HepG2 (cell line): ENCODE measurements around the gene PCSK2. TPM values are rescaled to one million over a fixed set of nuclear protein-coding genes. Genes with fewer than 3 reads are reported as not detected.

Experiments
- ATAC-seq: fragments of 200-7000 bp; cut with Tn5 transposase; 3 replicates; pipeline ENCODE4 v1.9.1; 2020; ENCODE audit warnings: mild to moderate bottlenecking, moderate library complexity
- BruUV-seq: library from RNA; stranded (reverse); fragments of 400-500 nt; replicated peaks from 2 replicates; lab custom pipeline; 2021; lab: Mats Ljungman, UMichigan
- CTCF ChIA-PET: fragments of 300-600 bp; formaldehyde crosslinking; extraction: SDS; loops from one replicate; lab custom pipeline; 2021; ENCODE audit warnings: low total read pairs, inconsistent platforms, low intra/inter-chr PET ratio; lab: Yijun Ruan, JAX
- POLR2A ChIA-PET: fragments of 350-600 bp; sonication (Branson Sonifier 250); formaldehyde crosslinking; loops from one replicate; lab custom pipeline; 2020; ENCODE audit warnings: antibody characterized with exemption, inconsistent platforms; lab: Yijun Ruan, JAX
- DNase-seq: peaks from one replicate; pipeline ENCODE4 v3.0.0-alpha.2; 2015; ENCODE audit warnings: low spot score
- FAIRE-seq: peaks from 3 replicates; lab custom pipeline; 2011; peaks lifted over from hg19 to GRCh38; lab: Jason Lieb, UNC
- H2AFZ ChIP-seq: one replicate; pipeline ENCODE4 v1.6.1; 2011; ENCODE audit warnings: low read length, inconsistent platforms
- H3K27ac ChIP-seq: fragments of 300-600 bp; 3 replicates; pipeline ENCODE4 v1.8.0; 2011; ENCODE audit warnings: mixed run types, mild to moderate bottlenecking, mixed read lengths, low read length, inconsistent platforms; ENCODE audit not compliant: insufficient read depth; ENCODE audit errors: extremely low read length
- H3K27me3 ChIP-seq, 2 experiments: fragments of 200-600 bp in 1 of 2; 2 replicates in 1 of 2; 3 replicates in 1 of 2; pipeline versions ENCODE4 v1.6.0 to v1.8.0; 2011; ENCODE audit warnings: low read length in 2 of 2, mild to moderate bottlenecking in 2 of 2, moderate library complexity in 2 of 2, inconsistent platforms in 1 of 2; ENCODE audit not compliant: insufficient read depth in 2 of 2, control insufficient read depth in 1 of 2
- H3K36me3 ChIP-seq, 2 experiments: fragments of 200-600 bp in 1 of 2; replicated peaks in 1 of 2; 2 replicates in 1 of 2; 3 replicates in 1 of 2; pipeline versions ENCODE4 v1.5.1 to v1.8.0; 2011; ENCODE audit warnings: low read length in 2 of 2, inconsistent platforms in 1 of 2; ENCODE audit not compliant: insufficient read depth in 2 of 2, control insufficient read depth in 1 of 2
- H3K4me1 ChIP-seq: 2 replicates; pipeline ENCODE4 v1.5.1; 2012; ENCODE audit warnings: low read length, inconsistent platforms; ENCODE audit not compliant: insufficient read depth
- H3K4me2 ChIP-seq: 2 replicates; pipeline ENCODE4 v1.6.0; 2011; ENCODE audit warnings: low read depth, low read length, inconsistent platforms
- H3K4me3 ChIP-seq, 3 experiments: fragments of 200-600 bp in 1 of 3; sonication (generic), shearing (Covaris generic) in 1 of 3; replicated peaks in 1 of 3; 2 replicates each; pipeline ENCODE4 v1.5.1; 2011 to 2016; ENCODE audit warnings: low read length in 3 of 3, inconsistent platforms in 2 of 3, low read depth in 2 of 3, mild to moderate bottlenecking in 2 of 3, control low read depth in 1 of 3, mixed read lengths in 1 of 3; ENCODE audit not compliant: insufficient read depth in 1 of 3
- H3K79me2 ChIP-seq: one replicate; pipeline ENCODE4 v1.6.1; 2011; ENCODE audit warnings: low read length, inconsistent platforms; ENCODE audit not compliant: insufficient read depth
- H3K9ac ChIP-seq: 2 replicates; pipeline ENCODE4 v1.6.0; 2011; ENCODE audit warnings: mild to moderate bottlenecking, low read depth, low read length, inconsistent platforms; ENCODE audit not compliant: insufficient read depth
- H3K9me3 ChIP-seq: 2 replicates; pipeline ENCODE4 v1.5.1; 2012; ENCODE audit warnings: mild to moderate bottlenecking, low read length
- H4K20me1 ChIP-seq: 2 replicates; pipeline ENCODE4 v1.6.0; 2011; ENCODE audit warnings: inconsistent platforms, mild to moderate bottlenecking, low read length, moderate library complexity; ENCODE audit not compliant: insufficient read depth
- FOSL1 ChIP-seq: sonication (generic); formaldehyde crosslinking; IDR thresholded peaks from 2 replicates; pipeline ENCODE4 v1.9.0; 2021; ENCODE audit warnings: missing genetic modification reagents, borderline replicate concordance
- FOXP4 ChIP-seq: sonication (generic); formaldehyde crosslinking; IDR thresholded peaks from 2 replicates; pipeline ENCODE4 v1.4.0; 2020; ENCODE audit warnings: missing genetic modification reagents
- HNF4A ChIP-seq: sonication (generic); formaldehyde crosslinking; IDR thresholded peaks from 2 replicates; pipeline ENCODE4 v1.4.0; 2020; ENCODE audit warnings: missing genetic modification reagents
- MATR3 ChIP-seq: sonication (generic); formaldehyde crosslinking; IDR thresholded peaks from 2 replicates; pipeline ENCODE4 v1.4.0; 2020; ENCODE audit warnings: missing genetic modification reagents
- NR2F6 ChIP-seq, 2 experiments: IDR thresholded peaks; 2 replicates each; pipeline ENCODE4 v1.6.1; 2016; ENCODE audit warnings: antibody characterized with exemption in 1 of 2, mild to moderate bottlenecking in 1 of 2
- RERE ChIP-seq: IDR thresholded peaks from 2 replicates; pipeline ENCODE4 v1.6.1; 2016; ENCODE audit warnings: low read depth, missing genetic modification reagents, missing compliant biosample characterization
- SP1 ChIP-seq, 2 experiments: fragments of 450-650 bp in 1 of 2; sonication (generic) in 1 of 2; formaldehyde crosslinking in 1 of 2; IDR thresholded peaks; 2 replicates each; pipeline versions ENCODE4 v1.4.0 to v1.6.1; 2016 to 2020; ENCODE audit warnings: missing genetic modification reagents in 1 of 2
- TAF15 ChIP-seq: fragments of 200-400 bp; formaldehyde crosslinking; IDR thresholded peaks from one replicate; pipeline ENCODE4 v1.6.1; 2018; ENCODE audit warnings: mild to moderate bottlenecking, low read depth, low read length; ENCODE audit not compliant: poor library complexity, severe bottlenecking
- TOPORS ChIP-seq: sonication (generic); formaldehyde crosslinking; IDR thresholded peaks from 2 replicates; pipeline ENCODE4 v1.8.0; 2023; ENCODE audit warnings: mild to moderate bottlenecking, missing genetic modification reagents
- ZFX ChIP-seq: sonication (generic); formaldehyde crosslinking; IDR thresholded peaks from 2 replicates; pipeline ENCODE4 v1.4.0; 2020; ENCODE audit warnings: mild to moderate bottlenecking, low read depth, missing genetic modification reagents, moderate library complexity
- ZNF138 ChIP-seq: sonication (generic); formaldehyde crosslinking; IDR thresholded peaks from 2 replicates; pipeline ENCODE4 v1.5.0; 2020; ENCODE audit warnings: mild to moderate bottlenecking, low read depth, missing genetic modification reagents
- WGBS: methylation state at CpG from one replicate; pipeline ENCODE4 v1.1.6; 2017; ENCODE audit warnings: low lambda C conversion rate; 5-methylcytosine and 5-hydroxymethylcytosine counted together
- in situ Hi-C: cut with HindIII; loops from 2 replicates; pipeline ENCODE4 v1.10.0; 2017; ENCODE audit warnings: low pct_unique_long_range_greater_than_20kb; ENCODE audit not compliant: extremely low pct_ligation_motif_present
- intact Hi-C: fragments of 100-400 bp; cut with micrococcal nuclease; formaldehyde crosslinking; loops from one replicate; pipeline ENCODE4 v1.10.0; 2022; ENCODE audit not compliant: unreplicated experiment
- polyA plus RNA-seq, 8 experiments: library from polyadenylated mRNA; depleted of rRNA in 3 of 8; stranded (reverse) in 7 of 8; unstranded in 1 of 8; fragments of >200 nt; fragmentation: Illumina TruSeq in 4 of 8; extraction: Trizol in 4 of 8; gene quantifications; 2 replicates each; pipeline versions ENCODE4 v1.2.1 to v1.2.3, GENCODE V29; 2011 to 2016; ENCODE audit warnings: low read depth in 4 of 8, missing spikeins in 1 of 8, mixed read lengths in 1 of 8; ENCODE audit not compliant: insufficient read depth in 1 of 8
- total RNA-seq, 5 experiments: library from RNA; depleted of rRNA; stranded (reverse); fragments of >200 nt; fragmentation: Illumina TruSeq; extraction: Trizol; gene quantifications; 2 replicates each; pipeline ENCODE4 v1.2.3, GENCODE V29; 2016; ENCODE audit warnings: low read depth in 1 of 5

PCSK2 gene
- total and polyA plus RNA-seq, 2 of the 13 experiments (the other 11 are each of a cell fraction or from before 2014, with no cell fraction given): not detected

- Histone ChIP-seq H3K4me3 (no peak overlapping the region), H3K9ac (no peak overlapping the region), H3K27me3 (peaks cover 6 to 49% of the 10 kb centered on the region in 2 experiments; a peak in 4 of 5 replicates), H3K36me3 (no peaks in the 10 kb centered on the region), H3K79me2 (no peaks in the 10 kb centered on the region), H3K9me3 (no peaks in the 10 kb centered on the region), H3K4me1 (peaks cover 18% of the 10 kb centered on the region), H2AFZ (no peak overlapping the region), H3K27ac (no peak overlapping the region), H3K4me2 (no peak overlapping the region), H4K20me1 (no peaks in the 10 kb centered on the region)
- no peak for ATAC-seq
- TF ChIP-seq MATR3 (no peak), ZFX (CRISPR knock-in tag) (no peak), TAF15 (no peak), ZNF138 (no peak), FOSL1 (CRISPR knock-in tag) (no peak), TOPORS (no peak), SP1 (IDR thresholded peaks at IDR 0.05) (no peak), SP1 (CRISPR knock-in tag; IDR thresholded peaks at IDR 0.05) (no peak)
- no TSS peak for BruUV-seq
- ChIA-PET CTCF (no interaction called here), POLR2A (no interaction called here)
- DNase-seq: no peak
- FAIRE-seq: no peak
- 21% methylated on average over 11 of the region's 11 CpGs for WGBS
- in situ Hi-C loops: no loop called here
- intact Hi-C loops: no loop called here
Measured at GRCh38 chr20:17443131-17443858, 216.5 kb downstream of the PCSK2 start.

- FAIRE-seq: peak; percentile 4
- Histone ChIP-seq H3K79me2 (no peaks in the 10 kb centered on the region), H3K4me1 (peaks cover 18% of the 10 kb centered on the region), H3K4me3 (no peak overlapping the region), H3K4me2 (no peak overlapping the region), H2AFZ (no peak overlapping the region), H3K27ac (no peak overlapping the region), H3K36me3 (no peaks in the 10 kb centered on the region), H4K20me1 (no peaks in the 10 kb centered on the region), H3K9ac (no peak overlapping the region), H3K9me3 (no peaks in the 10 kb centered on the region), H3K27me3 (peaks cover 4 to 47% of the 10 kb centered on the region in 2 experiments; a peak in 4 of 5 replicates)
- intact Hi-C loops: no loop called here
- in situ Hi-C loops: no loop called here
- ATAC-seq: peak; percentile 47
- ChIA-PET POLR2A (no interaction called here), CTCF (no interaction called here)
- 1% methylated on average over 2 of the region's 2 CpGs for WGBS
- peak; percentile 48 for DNase-seq
- BruUV-seq: no TSS peak
- TF ChIP-seq HNF4A (CRISPR knock-in tag) (0 out of 2 replicates have a peak, but pooled peaks have one; percentile 10), RERE (0 out of 2 replicates have a peak, but pooled peaks have one; percentile 39), NR2F6 (IDR thresholded peaks at IDR 0.05) (peak; percentile 38), NR2F6 (CRISPR knock-in tag; IDR thresholded peaks at IDR 0.05) (no peak), FOXP4 (CRISPR knock-in tag) (peak; percentile 67)
Measured at GRCh38 chr20:17444091-17444490, 217.3 kb downstream of the PCSK2 start.
